Activated CD4-positive, alpha-beta T cell treated with anti-CD3 and anti-CD28 coated beads for 48 hours (primary cell): ENCODE measurements around the gene HOXB6.

Source experiments
- DNase-seq: peaks from one replicate; pipeline ENCODE4 v3.0.0-alpha.2; 2020

Gene HOXB6

DNA sequence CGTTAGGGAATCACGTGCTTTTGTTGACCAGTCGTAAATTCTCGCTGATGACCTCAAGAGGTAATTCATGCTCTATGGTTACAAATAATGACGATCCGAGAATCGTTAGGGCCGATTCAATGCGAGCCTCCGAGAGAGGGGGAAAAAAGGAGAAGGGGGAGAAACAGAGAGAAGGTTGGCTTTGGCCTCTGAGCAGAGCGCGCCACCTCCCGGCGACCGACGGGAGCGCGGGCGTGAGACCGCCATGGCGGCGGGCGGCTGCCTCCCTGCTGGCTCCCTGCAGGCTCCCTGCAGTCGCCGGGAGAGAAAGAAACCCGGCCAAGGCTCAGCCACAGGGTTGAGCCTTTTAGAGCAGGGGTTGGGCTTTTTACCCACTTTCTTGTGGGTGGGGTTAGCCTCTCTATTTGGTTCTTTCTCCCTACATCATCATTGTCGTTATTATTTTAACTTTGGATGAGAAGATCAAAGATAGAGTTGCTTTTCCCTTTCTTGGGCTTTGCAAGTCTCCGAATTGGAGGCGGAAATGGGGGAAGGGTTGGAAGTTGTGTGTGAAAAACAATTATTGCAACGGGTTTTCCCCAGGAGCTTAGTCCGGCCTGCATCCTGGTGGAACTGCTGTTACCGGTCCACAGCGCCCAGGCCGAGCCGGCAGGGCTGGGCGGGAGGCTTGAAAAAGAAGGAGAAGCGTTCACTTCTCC, 10.8 kb downstream of the HOXB6 start:
- peak; percentile 88 for DNase-seq

DNA sequence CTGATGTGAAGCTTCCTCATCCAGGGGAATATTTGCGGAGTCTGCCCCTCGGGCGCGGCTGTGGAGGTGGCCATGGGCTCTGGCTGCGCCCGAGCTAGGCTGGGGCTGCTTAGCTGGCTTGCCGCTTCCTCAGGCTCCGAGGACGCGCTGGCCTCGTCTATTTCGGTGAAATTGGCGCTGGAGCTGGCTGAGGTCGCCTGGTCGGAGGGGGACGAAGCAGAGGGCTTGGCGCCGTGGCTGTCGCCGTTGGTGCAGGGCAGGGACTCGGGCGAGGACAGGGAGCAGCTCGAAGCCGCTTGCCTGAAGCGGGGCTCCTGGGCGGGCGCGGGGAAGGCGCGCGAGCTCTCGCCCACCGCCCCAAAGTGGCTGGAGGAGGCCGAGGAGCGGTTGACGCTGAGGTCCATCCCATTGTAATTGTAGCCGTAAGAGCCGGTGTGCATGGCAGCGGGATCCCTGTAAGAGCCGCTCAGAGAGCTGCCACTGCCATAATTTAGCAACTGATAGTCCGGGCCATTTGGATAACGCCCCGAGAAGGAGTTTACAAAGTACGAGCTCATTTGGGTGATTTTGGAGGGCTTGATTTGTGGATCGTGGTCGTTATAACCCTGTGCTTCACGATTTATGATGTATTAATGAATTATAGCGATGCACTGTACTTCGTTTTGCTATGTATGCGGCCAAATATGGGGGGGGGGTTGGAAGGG, 11.5 kb downstream of the HOXB6 start, which contains the start of gene HOXB5:
Gene HOXB5 (minus strand): TSS at position 654 of the 704 bp plus-strand sequence. CDS start 97 bp downstream, at position 557.
- DNase-seq: peak; percentile 42

DNA sequence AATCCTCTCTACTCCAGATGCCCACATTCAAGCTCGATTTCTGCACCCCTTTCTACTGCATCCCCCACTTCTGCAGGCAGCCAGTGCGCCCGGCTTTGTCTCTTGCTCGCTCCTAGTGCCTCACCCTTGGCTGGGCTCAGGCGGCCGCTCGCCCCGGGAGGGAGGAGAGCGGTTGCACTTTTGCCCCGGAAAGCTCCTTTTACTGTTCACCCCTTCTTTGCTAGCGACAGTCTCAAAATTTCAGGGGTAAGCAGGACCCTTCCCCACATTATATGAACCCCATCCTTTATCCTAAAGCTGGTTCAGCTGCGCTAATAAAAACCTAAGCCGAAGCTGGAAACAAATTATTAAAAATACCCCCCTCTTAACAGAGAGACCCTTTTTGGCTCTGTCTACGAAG, 12.2 kb downstream of the HOXB6 start:
- peak; percentile 46 for DNase-seq

DNA sequence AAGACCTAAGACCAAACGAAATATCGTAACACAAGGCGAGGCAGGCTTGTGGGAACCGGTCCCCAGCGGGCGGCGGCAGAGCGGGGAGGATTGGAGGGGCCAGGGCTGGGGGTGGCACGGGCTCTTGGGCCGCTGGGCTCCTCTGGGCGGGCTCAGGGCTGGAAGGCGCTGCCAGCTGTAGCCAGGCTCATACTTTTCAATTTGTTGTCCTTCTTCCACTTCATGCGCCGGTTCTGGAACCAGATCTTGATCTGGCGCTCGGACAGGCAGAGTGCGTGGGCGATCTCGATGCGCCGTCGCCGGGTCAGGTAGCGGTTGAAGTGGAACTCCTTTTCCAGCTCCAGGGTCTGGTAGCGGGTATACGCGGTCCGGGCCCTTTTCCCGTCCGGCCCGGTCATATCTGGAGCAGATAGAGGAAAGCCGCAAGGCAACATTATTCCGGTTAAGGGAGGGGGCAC, 12.7 kb downstream of the HOXB6 start:
- no peak for DNase-seq

DNA sequence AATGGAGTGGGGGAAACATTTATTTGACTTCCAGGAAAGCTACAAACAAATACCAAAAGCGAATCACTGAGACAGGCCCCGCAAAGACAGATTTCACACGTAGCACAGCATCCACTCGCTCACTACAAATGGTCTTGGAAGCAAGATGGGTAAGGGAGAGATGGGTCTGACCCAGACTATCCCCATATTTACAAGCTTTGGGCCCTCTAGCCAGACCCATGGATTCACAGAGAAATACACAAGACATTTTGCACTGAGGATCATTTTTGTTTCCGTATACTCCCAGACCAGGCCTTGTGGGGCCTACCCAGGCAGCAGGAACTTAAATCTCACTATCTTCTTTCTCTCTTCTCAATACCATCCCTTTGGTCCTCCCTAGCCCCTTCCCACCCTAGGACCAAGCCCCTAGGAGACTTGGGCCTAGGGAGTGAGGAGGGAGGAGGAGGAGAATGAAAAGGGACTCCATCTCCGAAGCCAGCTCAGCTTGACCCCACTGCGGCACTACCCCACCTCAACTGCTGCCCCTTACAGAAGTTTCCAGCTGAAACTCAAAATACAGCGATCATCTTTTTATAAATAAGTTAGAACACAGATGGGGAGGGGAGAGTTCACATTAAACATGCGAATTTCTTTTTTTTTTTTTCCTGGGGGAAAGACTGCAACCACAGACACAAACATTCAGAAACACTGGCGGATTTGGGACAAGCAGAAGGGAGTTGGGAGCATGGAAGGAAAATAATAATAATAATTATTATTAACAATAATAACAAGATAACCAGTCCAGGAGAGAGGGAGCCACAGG, 13.3 kb downstream of the HOXB6 start:
- no peak for DNase-seq

DNA sequence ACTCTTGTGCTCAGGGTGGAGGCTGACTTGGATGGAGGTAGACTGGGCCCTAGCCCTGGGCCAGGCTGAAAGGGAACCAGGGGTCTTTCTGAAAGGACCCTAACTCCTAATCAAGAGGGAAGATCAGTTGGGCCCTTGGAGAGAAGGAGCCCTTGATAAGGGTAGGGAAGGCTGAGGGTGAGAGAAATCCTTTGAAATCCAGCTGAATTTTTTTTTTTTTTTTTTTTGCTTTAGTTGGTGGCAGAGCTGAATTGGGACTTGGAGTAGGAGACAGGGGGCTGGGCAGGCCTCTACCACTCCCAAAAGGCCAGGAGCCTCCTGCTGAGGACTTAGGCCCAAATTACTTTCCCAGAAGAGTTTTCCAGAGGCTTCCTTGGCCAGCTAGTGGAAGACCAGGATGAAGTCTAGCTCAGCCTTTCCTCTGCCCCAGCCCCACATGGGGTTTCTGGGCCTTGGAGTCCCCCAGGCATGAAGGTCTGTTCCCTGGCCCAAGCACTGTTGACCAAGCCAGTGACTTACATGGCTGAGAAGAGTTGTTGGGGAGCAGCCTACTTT, 14.1 kb downstream of the HOXB6 start:
- no peak for DNase-seq

DNA sequence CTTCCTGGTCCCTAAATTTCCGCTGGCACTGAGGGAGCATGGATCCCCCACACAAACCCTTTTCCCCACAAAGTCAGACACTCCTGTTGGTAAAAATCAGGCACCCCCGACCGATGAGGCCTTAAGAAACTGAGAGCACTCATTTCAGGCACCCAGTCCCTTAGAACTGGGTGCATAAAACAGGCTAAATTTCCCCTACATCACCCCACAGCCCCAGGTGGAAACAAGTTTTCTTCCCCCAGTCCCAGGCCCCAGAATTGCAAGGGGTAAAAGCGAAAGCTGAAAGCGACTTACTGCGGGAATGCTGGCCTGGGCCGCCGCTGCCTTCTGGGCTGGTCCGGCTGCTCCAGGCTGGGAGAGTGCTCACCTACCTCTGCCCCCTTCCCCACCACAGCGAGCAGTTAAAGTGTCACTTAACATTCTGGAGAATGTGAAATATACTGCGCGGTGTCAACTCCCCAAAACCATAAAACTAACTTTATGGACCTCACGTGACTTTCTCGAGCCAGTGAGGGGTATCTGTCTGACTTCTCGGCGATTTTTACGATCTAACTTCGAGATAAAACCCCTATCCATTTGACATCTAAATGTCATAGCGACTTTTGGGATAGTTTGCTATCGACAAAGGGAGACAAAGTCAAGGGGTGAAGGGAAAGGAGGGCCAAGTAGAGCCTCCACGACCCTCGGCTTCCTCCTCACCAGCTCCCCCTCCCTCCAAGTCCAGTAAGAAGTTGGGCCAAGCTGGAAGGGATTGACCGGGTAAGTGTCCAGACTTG, 14.8 kb downstream of the HOXB6 start, which contains the start of gene HOXB3:
Gene HOXB3 (minus strand): TSS at position 411 of the 776 bp plus-strand sequence. CDS start 37,767 bp downstream, outside the sequence.
- no peak for DNase-seq

DNA sequence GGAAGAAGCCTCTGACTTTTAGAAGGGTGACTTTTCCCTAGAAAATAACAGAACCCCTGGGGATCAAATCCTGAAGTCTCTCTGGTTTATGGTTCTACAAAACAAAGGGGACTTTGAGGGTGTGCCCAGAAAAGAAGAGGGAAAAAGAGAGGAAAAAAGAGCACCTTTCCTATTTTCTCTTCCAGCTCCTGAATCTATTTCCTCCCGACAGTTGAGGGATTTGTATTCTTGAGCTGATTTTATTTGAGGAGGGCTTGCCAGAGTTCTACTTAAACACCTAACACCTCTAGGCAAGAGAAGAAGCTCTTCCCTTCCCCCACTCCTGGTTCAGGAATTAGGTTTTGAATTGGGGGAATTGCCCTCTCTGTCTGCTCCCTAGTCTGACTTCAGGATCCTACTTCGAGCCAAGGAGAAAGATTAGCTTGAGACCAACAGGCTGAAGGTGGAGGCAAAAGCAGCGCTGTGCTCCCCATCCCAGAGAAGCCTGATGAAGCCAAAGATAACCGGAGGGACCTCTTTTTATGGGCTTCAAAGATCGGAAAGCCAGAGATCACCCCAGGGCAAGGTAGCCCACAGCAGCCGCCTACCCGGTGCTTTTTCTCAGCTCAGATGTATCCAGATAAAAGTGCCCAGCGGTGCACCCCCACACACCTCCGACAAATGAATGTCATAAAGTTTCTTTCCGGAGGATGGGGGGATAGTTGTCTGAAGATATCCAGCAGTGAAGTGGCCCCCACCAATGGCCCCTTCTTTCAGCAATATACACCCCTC, 15.5 kb downstream of the HOXB6 start:
- DNase-seq: no peak

DNA sequence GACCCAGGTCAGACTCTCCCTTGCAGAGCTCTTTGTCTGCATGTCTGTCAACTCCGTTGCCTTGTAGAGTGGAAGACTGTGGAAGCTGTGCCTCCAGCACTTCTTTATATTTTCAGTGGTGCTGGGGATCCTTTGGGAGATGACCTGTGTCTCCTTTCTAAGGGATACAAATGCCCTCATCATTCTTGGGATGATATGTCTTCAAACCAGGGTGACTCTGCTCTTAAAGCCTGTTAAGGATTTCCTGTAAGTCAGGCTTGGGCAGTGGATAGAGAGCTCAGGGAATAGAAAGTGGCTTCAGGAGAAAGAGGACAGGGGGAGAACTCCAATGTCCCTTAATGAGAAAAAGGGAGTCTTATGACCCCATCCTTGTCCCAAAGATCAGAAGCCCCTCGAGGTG, 16.3 kb downstream of the HOXB6 start:
- no peak for DNase-seq

DNA sequence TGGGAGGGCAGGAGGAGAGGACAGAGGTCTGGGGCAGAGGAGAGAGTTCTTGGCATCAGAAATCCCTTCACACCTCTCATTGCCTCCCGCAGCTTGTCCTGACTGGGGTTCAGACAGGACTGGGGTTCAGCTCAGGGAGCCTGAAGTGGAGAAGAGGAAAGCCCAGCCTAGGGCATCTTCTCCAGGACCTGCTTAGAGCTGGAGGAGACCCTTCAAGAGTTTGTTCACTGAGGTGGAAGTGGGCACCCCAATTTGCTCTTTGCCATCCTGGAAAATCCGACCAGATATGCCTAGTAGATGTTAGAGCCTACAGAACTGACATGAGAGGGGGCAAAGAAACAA, 16.7 kb downstream of the HOXB6 start:
- no peak for DNase-seq

DNA sequence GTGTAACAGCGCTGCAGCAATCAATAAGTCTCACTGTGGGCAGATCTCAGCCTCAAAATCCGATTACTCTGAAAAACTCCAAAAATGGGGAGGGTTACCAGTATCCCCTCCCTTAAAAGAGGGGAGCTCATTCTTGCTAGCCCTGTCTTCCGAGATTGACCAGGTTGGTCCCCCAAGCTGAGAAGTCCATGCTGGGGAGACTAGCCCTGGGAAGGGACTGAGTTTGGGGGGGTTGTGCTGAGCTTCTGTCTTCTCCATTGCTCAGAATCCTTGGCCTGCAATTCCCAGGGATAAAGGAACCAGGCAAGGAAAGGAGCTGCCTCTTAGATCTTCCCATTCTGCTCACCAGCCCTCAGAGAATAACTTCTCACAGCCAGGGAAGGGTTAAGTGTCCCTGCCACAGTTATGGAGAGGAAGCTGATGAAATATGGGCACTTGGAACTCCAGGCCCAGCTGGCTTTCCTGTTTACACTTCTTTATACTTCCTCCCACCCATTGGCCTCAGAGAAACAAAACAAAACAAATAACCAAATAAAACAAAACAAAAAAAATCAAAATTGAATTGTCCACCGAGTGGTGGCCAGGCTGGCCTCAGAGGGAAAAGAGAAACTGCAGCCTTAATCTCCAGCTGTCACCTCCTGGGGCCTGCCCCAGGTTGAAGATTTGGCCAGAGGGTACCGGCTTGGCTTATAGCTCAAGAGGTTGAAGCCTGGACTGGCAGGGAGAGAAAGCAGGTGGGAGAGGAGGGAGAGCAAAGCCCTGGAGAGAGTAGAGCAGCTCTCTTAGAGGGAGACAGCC, 17.3 kb downstream of the HOXB6 start:
- DNase-seq: no peak

DNA sequence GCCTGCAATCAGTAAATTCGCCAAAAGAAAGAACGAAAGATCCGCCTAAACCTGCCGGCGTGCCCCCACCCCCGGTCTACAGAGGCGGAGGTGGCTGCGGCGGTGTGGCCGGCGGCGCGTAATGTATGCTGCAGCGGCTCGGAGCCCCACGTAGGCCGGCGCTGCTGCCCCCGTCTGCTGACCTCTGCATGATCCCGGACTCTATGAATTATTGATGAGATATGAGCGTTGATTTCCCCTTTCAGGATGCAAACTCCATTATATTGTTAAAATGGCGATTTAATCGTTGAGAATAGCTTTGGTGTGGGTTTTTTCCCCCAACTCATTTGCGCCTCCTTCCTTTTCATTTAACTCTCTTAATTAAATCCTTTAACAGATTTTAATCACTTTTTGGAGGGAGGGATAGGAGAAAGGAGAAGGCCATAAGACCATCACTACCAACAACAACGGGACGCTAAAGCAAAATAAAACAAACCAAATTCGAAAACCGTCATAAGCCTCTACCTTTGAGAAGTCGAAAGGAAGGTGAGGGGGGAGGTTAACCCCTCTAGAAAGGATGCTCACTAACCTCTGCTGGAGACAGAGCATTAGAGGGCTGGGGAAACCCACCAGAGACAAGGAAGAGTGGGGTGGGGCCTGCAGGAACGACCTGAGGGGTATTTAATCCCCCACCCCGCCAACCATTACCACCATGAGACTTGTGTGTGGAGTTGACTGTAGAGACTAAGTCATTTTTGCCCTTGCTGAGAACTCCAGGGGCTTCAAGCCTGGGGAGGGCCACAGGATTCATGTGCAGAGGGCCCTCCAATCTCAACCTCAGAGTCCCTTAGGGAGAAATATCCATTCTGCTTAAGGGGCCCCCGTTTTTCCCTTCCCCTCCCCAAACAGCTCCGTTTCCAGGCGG, 18.2 kb downstream of the HOXB6 start:
- peak; percentile 49 for DNase-seq

DNA sequence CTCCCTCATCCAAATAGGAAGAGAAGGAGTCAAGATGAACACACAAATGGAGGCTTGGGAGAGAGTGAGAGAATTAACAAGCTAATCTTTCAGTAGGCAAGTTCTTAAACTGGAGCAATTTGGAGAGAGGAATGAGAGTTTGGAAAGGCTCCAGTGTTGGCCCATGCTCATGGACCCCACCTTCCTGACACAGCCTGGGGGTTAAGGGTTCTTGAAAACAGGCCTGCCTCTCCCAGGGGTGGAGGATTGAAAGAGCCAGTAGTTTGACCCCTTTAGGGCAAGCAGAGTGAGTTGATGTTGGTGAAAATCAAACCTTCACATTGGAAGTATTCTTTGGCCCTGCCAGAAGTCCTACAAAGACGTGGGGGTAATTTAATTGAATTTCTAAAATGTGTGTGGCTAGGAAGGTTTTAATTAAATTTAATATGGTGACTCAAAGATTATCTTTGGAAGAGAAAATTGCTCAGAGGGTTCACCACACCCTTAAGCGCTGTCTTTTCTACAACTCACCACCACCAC, 20.5 kb downstream of the HOXB6 start:
- DNase-seq: no peak

DNA sequence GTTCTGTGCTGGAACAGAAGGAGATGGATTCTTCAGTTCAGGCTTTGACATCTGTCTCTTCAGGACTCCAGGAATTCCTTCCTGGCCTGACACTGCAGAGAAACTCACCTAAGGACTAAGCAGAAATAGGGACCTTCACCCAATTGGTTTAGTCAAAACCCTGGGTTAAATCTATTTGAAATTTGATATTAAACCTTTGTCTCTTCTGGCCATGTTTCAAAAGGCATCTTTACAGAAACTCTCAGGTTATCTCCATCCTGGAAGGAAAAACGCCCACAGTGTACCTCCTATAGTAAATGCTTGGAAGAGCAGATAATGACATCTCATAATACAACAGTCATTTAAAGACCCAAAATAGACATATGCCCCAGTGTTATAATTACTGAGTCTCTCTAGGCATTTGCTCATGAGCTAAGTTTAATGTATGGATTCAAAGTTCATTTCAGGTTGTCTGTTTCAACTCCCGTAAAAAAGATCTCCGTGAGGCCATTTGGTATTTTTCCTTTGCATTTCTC, 21.0 kb downstream of the HOXB6 start:
- no peak for DNase-seq

DNA sequence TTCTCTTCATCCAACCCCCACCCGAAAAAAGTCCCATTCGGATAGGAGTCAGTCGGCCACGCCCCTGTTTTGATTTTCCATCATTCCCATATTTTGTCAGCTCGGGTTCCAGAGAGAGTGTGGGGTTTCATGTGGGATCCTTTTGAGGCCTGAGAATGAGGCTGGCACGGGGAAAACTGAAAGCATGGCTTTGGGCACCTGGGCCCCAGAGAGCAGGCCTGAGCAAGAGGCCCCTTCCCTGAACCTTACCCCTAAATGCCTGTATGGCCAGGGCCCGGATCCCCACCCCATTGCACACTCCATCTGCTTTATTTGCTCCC, 22.1 kb downstream of the HOXB6 start:
- DNase-seq: no peak

DNA sequence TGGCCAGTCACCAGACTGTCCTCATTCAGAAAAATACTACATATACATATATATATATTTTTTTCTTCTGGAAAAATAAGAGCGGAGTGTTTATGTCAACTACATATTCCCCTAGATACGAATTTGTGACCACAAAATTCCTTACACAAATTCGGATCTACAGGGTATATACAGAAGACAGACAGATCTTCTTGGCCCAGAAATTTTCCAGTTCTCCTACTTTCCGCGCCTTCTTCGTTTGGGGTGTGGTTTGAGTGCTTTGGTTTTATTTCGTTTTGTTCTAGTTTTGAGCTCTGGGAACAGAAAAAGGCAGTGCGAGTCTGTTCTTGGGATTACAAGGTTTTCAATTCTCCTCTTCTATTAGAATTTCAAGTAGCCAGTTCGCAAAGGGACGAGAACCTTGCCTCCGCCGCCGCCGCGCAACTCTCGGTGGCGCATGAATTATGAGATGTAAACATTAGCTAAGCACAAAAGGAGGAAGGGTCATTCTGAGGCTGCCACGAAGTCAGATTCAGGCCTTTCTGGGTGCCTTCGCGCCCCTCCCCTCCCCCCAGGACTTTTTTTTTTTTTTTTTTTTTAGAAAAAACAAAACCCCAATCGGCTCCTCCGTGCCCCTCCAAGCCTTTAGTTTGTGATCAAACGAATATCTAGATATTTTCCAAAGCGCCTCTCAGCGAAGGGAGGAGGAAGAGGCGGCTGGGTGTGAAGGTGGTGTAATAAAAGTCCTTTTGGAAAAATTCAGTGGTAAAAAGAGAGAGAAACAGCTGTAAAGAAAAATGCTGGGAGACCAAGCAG, 24.8 kb downstream of the HOXB6 start:
- no peak for DNase-seq

DNA sequence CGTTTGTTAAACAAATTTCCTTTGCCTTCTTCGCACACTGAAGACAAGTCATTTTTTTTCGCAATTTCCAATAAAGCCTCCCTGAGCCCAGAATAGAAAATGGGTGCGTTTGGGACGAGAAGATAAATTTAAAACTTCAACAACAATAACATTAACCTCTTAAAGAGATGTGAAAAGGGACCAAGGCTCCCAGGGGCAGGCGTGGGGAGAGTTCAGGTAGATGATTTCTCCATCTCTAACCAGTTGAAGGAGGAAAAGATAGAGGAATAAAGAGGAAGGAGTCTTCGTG, 25.4 kb downstream of the HOXB6 start:
- DNase-seq: no peak

DNA sequence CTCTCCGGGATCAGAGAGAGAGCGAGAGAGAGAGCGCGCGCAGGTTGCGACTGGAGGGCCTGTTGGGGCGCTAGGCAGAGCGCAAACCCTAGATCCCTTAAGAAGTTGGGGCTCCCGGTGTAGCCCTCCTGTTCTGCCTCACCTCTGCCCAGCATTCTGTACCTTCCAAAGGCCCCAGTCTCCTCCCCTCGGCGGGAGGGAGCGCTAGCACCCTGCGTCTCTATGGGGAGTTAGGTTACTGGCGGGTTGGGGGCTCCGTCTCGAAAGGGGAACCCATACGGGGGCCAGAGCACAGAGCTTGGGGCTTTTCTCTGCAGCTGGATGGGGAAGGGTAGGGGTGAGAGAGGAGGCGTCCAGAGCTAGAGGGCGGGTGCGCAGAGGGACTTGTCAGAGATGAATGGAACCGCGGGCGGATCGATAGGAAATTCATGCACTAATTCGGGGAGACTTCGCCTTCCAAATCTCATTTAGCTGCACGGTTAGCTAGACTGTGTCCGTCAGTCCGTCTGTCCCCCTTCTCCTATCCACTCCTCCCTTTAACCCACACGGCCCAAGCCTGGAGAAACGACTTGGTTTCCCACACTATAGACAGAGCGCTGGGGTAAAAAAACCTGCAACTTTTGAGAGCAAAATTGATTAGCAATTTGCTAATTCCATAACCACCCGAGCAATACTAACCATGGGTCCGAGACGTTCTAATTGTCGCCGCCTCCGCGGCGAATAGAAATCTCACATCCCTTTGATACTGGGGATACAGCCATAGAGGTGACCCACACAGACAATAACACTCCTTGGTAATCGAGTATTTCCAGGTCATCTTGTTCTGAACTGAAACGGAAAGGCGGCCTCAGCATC, 25.9 kb downstream of the HOXB6 start:
- DNase-seq: peak; percentile 33
